Vagina (tissue), 2 donors: Measurements from ENCODE around the gene FBXW11.

Source experiments
- POLR2A ChIP-seq, 2 donors: fragments of 450-650 bp; IDR thresholded peaks; one replicate each; pipeline ENCODE4 v1.6.1; 2017; ENCODE audit warnings: antibody characterized with exemption in 2 of 2, mild to moderate bottlenecking in 2 of 2, moderate library complexity in 2 of 2
- TF ChIP-seq, protein P1 (sequence below), 3 experiments: fragments of 450-650 bp in 2 of 3; fragments of 200-600 bp in 1 of 3; sonication (generic) in 1 of 3; IDR thresholded peaks; one replicate each; pipeline ENCODE4 v1.5.1; 2017 to 2019; ENCODE audit warnings: antibody characterized with exemption in 3 of 3, mild to moderate bottlenecking in 2 of 3, moderate library complexity in 2 of 3

DNA sequence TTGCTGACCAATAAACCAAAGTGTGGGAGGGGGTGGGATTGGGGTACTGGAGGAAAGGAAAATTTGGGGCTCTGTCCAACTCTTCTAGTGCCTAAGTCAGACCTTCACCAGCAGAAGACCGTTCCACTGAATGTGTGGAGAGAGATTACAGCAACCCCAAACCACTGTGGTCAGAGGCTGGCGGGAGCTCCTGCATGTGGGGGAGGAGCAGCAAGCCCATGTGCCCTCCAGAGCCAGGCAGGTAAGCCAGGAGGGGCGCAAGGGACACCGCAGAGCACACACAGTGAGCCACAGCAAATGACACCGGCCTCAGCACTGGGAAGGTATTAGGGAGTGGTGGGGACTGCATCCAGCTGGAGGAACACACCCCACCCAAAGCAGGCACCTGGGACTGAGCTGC lies 158.0 kb downstream of the FBXW11 start:
- TF ChIP-seq POLR2A (IDR thresholded peaks at IDR 0.05): no peak
- TF ChIP-seq, protein P1, sequence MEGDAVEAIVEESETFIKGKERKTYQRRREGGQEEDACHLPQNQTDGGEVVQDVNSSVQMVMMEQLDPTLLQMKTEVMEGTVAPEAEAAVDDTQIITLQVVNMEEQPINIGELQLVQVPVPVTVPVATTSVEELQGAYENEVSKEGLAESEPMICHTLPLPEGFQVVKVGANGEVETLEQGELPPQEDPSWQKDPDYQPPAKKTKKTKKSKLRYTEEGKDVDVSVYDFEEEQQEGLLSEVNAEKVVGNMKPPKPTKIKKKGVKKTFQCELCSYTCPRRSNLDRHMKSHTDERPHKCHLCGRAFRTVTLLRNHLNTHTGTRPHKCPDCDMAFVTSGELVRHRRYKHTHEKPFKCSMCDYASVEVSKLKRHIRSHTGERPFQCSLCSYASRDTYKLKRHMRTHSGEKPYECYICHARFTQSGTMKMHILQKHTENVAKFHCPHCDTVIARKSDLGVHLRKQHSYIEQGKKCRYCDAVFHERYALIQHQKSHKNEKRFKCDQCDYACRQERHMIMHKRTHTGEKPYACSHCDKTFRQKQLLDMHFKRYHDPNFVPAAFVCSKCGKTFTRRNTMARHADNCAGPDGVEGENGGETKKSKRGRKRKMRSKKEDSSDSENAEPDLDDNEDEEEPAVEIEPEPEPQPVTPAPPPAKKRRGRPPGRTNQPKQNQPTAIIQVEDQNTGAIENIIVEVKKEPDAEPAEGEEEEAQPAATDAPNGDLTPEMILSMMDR (IDR thresholded peaks at IDR 0.05): no peak
